Loucy (cell line): Measurements from ENCODE around the gene OR5AU1.

Source experiments
- H2AFZ ChIP-seq: fragments of 200-600 bp; sonication (generic); 2 replicates; pipeline ENCODE4 v1.6.0; 2016; ENCODE audit warnings: antibody characterized with exemption, mild to moderate bottlenecking, low read length, moderate library complexity
- H3F3A ChIP-seq: fragments of 200-600 bp; 2 replicates; pipeline ENCODE4 v1.6.0; 2016; ENCODE audit warnings: antibody characterized with exemption, low read depth, mild to moderate bottlenecking
- H3K27me3 ChIP-seq: fragments of 200-600 bp; sonication (generic); 2 replicates; pipeline ENCODE4 v1.6.1; 2014; ENCODE audit warnings: low read length, mild to moderate bottlenecking; ENCODE audit not compliant: insufficient read depth, poor library complexity, severe bottlenecking
- H3K36me3 ChIP-seq: fragments of 200-600 bp; sonication (generic); 2 replicates; pipeline ENCODE4 v1.6.1; 2016; ENCODE audit warnings: low read length; ENCODE audit not compliant: insufficient read depth
- H3K4me1 ChIP-seq: fragments of 200-600 bp; sonication (generic); 2 replicates; pipeline ENCODE4 v1.5.1; 2014; ENCODE audit warnings: low read length, mild to moderate bottlenecking; ENCODE audit not compliant: insufficient read depth, poor library complexity, severe bottlenecking
- H3K4me2 ChIP-seq: fragments of 200-600 bp; sonication (generic); 2 replicates; pipeline ENCODE4 v1.6.0; 2014; ENCODE audit warnings: antibody characterized with exemption, low read length, low read depth, mild to moderate bottlenecking; ENCODE audit not compliant: poor library complexity, severe bottlenecking
- H3K4me3 ChIP-seq: fragments of 200-600 bp; sonication (generic); 2 replicates; pipeline ENCODE4 v1.5.1; 2014; ENCODE audit warnings: low read length, mild to moderate bottlenecking, mixed read lengths; ENCODE audit not compliant: poor library complexity, severe bottlenecking
- H3K79me2 ChIP-seq: fragments of 200-600 bp; sonication (generic); 2 replicates; pipeline ENCODE4 v1.6.1; 2014; ENCODE audit warnings: low read length; ENCODE audit not compliant: insufficient read depth
- H3K9ac ChIP-seq: fragments of 200-600 bp; sonication (generic); 2 replicates; pipeline ENCODE4 v1.6.0; 2014; ENCODE audit warnings: mild to moderate bottlenecking, low read depth, low read length, moderate library complexity; ENCODE audit not compliant: poor library complexity, severe bottlenecking
- H3K9me2 ChIP-seq: fragments of 200-600 bp; sonication (generic); replicated peaks from 2 replicates; pipeline ENCODE4 v1.6.1; 2016; ENCODE audit warnings: low read depth, low read length, mixed read lengths
- H3K9me3 ChIP-seq: fragments of 200-600 bp; sonication (generic); 2 replicates; pipeline ENCODE4 v1.6.1; 2014; ENCODE audit warnings: mild to moderate bottlenecking, antibody characterized with exemption, low read length, low read depth; ENCODE audit not compliant: insufficient read depth
- H4K20me1 ChIP-seq: fragments of 200-600 bp; sonication (generic); 2 replicates; pipeline ENCODE4 v1.6.0; 2014; ENCODE audit warnings: antibody characterized with exemption, low read length, mild to moderate bottlenecking; ENCODE audit not compliant: insufficient read depth, poor library complexity, severe bottlenecking
- EZH2phosphoT487 ChIP-seq: fragments of 200-600 bp; IDR thresholded peaks from 2 replicates; pipeline ENCODE4 v1.6.1; 2018; ENCODE audit warnings: antibody characterized with exemption, mild to moderate bottlenecking, moderate library complexity, borderline replicate concordance
- TF ChIP-seq, protein P1 (sequence below): fragments of 200-600 bp; sonication (generic); conservative IDR thresholded peaks from 2 replicates; pipeline ENCODE4 v1.5.1; 2014; ENCODE audit warnings: mild to moderate bottlenecking, antibody characterized with exemption, low read length

OR5AU1 gene

DNA sequence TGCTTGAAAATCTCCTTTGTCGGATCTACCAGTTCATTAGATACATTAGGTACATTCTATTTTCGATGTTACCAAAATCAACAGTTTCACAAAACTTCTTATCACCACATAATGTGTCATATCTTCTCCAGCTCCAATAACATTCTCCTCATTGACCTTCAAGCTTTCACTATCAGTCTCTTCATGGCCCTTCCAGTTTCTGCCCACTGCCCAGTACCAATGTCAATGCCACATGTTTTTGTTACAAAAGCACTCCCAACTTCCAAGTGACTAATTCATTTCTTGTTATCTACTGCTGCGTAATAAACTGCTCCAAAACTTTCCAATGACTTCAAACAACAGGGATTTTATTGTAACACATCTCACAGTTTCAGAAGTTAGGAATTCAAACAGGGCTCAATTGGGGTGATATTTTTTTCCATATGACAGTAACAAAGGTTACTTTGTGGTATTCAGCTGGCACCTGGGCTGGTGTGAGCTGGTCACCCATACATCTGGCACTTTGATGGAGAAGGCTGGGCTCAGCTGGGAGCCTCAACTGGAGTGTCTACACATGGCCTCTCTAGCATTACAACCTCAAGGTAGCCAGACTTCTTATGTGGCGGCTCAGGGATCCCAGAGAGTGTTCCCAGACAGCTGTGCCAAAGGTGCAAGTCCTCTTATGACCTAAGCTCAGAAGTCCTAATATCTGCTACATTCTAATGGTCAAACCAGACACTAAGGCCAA, 6.1 kb downstream of the OR5AU1 start:
- Histone ChIP-seq H3K4me2 (no peak overlapping the region), H2AFZ (no peak overlapping the region), H3K27me3 (no peaks in the 10 kb centered on the region), H3K79me2 (no peaks in the 10 kb centered on the region), H3K9me2 (no peaks in the 10 kb centered on the region), H3K4me1 (no peaks in the 10 kb centered on the region), H4K20me1 (no peaks in the 10 kb centered on the region), H3K36me3 (no peaks in the 10 kb centered on the region), H3K9me3 (no peaks in the 10 kb centered on the region), H3F3A (no peaks in the 10 kb centered on the region), H3K9ac (no peak overlapping the region), H3K4me3 (no peak overlapping the region)
- TF ChIP-seq, protein P1, sequence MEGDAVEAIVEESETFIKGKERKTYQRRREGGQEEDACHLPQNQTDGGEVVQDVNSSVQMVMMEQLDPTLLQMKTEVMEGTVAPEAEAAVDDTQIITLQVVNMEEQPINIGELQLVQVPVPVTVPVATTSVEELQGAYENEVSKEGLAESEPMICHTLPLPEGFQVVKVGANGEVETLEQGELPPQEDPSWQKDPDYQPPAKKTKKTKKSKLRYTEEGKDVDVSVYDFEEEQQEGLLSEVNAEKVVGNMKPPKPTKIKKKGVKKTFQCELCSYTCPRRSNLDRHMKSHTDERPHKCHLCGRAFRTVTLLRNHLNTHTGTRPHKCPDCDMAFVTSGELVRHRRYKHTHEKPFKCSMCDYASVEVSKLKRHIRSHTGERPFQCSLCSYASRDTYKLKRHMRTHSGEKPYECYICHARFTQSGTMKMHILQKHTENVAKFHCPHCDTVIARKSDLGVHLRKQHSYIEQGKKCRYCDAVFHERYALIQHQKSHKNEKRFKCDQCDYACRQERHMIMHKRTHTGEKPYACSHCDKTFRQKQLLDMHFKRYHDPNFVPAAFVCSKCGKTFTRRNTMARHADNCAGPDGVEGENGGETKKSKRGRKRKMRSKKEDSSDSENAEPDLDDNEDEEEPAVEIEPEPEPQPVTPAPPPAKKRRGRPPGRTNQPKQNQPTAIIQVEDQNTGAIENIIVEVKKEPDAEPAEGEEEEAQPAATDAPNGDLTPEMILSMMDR = no peak
- TF ChIP-seq EZH2phosphoT487 = no peak

DNA sequence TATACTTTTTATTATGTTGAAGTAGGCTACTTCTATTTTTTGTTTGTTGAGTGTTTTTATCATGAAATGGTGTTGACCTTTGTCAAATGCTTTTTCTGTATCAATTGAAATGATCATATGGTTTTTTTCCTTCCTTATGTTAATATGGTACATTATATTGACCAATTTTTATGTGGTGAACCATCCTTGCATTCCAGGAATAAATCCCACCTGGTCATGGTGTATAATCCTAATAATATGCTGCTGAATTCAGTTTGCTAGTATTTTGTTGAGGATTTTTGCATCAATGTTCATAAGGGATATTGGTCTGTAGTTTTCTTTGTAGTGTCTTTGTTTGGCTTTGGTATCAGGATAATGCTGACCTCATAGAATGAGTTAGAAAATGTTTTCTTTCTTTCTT, 10.4 kb downstream of the OR5AU1 start:
- no peaks in the 10 kb centered on the region for H3K36me3 ChIP-seq
- no peak overlapping the region for H3K4me2 ChIP-seq
- TF ChIP-seq EZH2phosphoT487 = no peak
- TF ChIP-seq, protein P1 = no peak
- H4K20me1 ChIP-seq = no peaks in the 10 kb centered on the region
- no peak overlapping the region for H3K4me3 ChIP-seq
- no peaks in the 10 kb centered on the region for H3K79me2 ChIP-seq
- H3K9me3 ChIP-seq = no peaks in the 10 kb centered on the region
- H3K9me2 ChIP-seq = no peaks in the 10 kb centered on the region
- no peak overlapping the region for H3K9ac ChIP-seq
- no peak overlapping the region for H2AFZ ChIP-seq
- H3K27me3 ChIP-seq = no peaks in the 10 kb centered on the region
- no peaks in the 10 kb centered on the region for H3K4me1 ChIP-seq
- no peaks in the 10 kb centered on the region for H3F3A ChIP-seq

GRCh38 chr14:21142357-21142756, 13.5 kb downstream of the OR5AU1 start:
- H3K9me3 ChIP-seq = no peaks in the 10 kb centered on the region
- H3K4me1 ChIP-seq = no peaks in the 10 kb centered on the region
- H3K9me2 ChIP-seq = no peaks in the 10 kb centered on the region
- H4K20me1 ChIP-seq = no peaks in the 10 kb centered on the region
- no peaks in the 10 kb centered on the region for H3F3A ChIP-seq
- no peak overlapping the region for H2AFZ ChIP-seq
- no peak for TF ChIP-seq EZH2phosphoT487
- TF ChIP-seq, protein P1 = no peak
- H3K27me3 ChIP-seq = no peaks in the 10 kb centered on the region
- H3K4me2 ChIP-seq = no peak overlapping the region
- H3K9ac ChIP-seq = no peak overlapping the region
- H3K36me3 ChIP-seq = no peaks in the 10 kb centered on the region
- H3K79me2 ChIP-seq = no peaks in the 10 kb centered on the region
- H3K4me3 ChIP-seq = no peak overlapping the region
